ENCODE measurements around the gene RASSF7.

RASSF7 gene

GRCh38 chr11:587546-587945 is 26.8 kb downstream of the RASSF7 start:
- DNase-seq, result no peak

- peak; percentile 80 to 82 for DNase-seq
Measured at GRCh38 chr11:587978-588380, 27.2 kb downstream of the RASSF7 start.

GRCh38 chr11:589798-590197 is 29.0 kb downstream of the RASSF7 start:
- DNase-seq, result no peak

GRCh38 chr11:590997-591396 is 30.2 kb downstream of the RASSF7 start:
- DNase-seq, result no peak

GRCh38 chr11:592501-592900 is 31.7 kb downstream of the RASSF7 start:
- DNase-seq, result no peak

- DNase-seq, result no peak
Measured at GRCh38 chr11:592918-593317, 32.1 kb downstream of the RASSF7 start.

- no peak for DNase-seq
Measured at GRCh38 chr11:593347-593746, 32.6 kb downstream of the RASSF7 start.

- no peak for DNase-seq
Measured at GRCh38 chr11:595400-595799, 34.6 kb downstream of the RASSF7 start.

- DNase-seq, result peak in 1 of 2 experiments; percentile 48
Measured at GRCh38 chr11:596374-596773, 35.6 kb downstream of the RASSF7 start.

GRCh38 chr11:597166-597725 is 36.5 kb downstream of the RASSF7 start:
- DNase-seq, result no peak

GRCh38 chr11:598005-598680 is 37.4 kb downstream of the RASSF7 start:
- DNase-seq, result no peak

- DNase-seq, result no peak
Measured at GRCh38 chr11:601573-602245, 40.9 kb downstream of the RASSF7 start.

- DNase-seq, result no peak
Measured at GRCh38 chr11:603154-603553, 42.4 kb downstream of the RASSF7 start.

- DNase-seq, result no peak
Measured at GRCh38 chr11:605286-606129, 44.7 kb downstream of the RASSF7 start.

- DNase-seq, result no peak
Measured at GRCh38 chr11:606245-606644, 45.5 kb downstream of the RASSF7 start.

GRCh38 chr11:607020-607780 is 46.4 kb downstream of the RASSF7 start:
- no peak for DNase-seq

GRCh38 chr11:607971-608659 is 47.3 kb downstream of the RASSF7 start:
- DNase-seq, result no peak

GRCh38 chr11:608791-609251 is 48.1 kb downstream of the RASSF7 start:
- DNase-seq, result no peak

GRCh38 chr11:609341-609811 is 48.6 kb downstream of the RASSF7 start:
- no peak for DNase-seq

GRCh38 chr11:610146-610801 is 49.5 kb downstream of the RASSF7 start:
- no peak for DNase-seq

All from activated T-cell treated with anti-CD3 and anti-CD28 coated beads, Interleukin-2, amount 50 U/mL, for 48 hours (primary cell).